DMS 273 (cell line): ENCODE results near the gene TTC27.
"Not testable (repeated sequence)": the region's sequence is repeated elsewhere in the genome, so short reads cannot be mapped to it uniquely, and the experiment has no call there.

ENCODE experiments used
- DNase-seq: peaks from one replicate; lab custom pipeline; 2025; ENCODE audit not compliant: unreplicated experiment; lab: John Stamatoyannopoulos, UW

Gene TTC27

GRCh38 chr2:32719430-32719829 is 91.6 kb downstream of the TTC27 start:
- no peak for DNase-seq

GRCh38 chr2:32719933-32720716 is 92.3 kb downstream of the TTC27 start:
- DNase-seq, result no peak

- DNase-seq, result no peak
Measured at GRCh38 chr2:32720771-32721170, 92.9 kb downstream of the TTC27 start.

- no peak for DNase-seq
Measured at GRCh38 chr2:32721376-32721775, 93.5 kb downstream of the TTC27 start.

- DNase-seq, result no peak
Measured at GRCh38 chr2:32723467-32724079, 95.7 kb downstream of the TTC27 start.

- not testable (repeated sequence) for DNase-seq
Measured at GRCh38 chr2:32726678-32727077, 98.8 kb downstream of the TTC27 start.

DNA sequence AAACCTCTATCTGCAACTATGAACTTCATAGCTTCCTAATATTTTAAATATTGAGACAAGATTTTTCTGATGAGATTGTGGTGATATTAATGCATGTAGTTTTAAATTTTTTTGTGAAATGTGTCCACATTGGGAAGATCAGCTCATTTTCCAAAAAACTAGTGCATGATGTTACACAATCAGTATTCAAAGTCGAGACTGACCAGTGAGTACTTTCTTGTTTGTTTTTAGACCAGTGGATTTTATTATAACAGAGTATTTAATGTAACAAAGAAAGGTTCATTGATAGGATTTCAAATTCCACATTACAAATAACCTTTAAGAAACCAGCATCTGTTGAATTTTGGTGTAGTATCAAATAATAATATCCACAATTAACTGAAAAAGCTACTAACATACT is 99.3 kb downstream of the TTC27 start:
- DNase-seq, result no peak

GRCh38 chr2:32730958-32731357 is 103.1 kb downstream of the TTC27 start:
- DNase-seq, result not testable (repeated sequence)

GRCh38 chr2:32732120-32732519 is 104.3 kb downstream of the TTC27 start:
- no peak for DNase-seq

DNA sequence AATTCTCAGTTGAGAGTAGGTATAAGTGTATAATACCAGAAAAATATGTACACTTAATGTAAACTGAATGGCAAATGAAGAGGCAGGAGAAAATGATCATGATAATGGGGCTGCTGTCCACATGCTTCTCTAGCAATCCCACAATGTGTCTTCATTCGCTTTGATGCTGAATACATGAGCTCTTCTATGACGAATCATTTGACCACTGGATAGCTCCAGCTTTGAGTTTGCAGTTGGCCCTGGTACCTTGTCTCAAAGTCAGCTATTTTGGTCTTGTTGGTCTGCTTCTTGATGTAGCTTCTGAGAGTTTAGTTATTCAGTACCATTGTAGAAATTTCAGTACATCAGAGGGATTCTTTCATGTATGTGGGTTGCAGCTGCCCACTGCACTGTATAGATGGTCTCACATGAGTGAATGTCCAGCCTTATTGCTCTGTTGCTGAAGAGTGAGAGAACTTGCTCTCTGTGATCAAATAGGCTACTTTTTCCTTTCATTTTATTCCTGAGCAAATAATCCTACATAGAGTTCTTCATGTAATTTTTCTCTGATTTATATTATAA is 105.1 kb downstream of the TTC27 start:
- DNase-seq, result no peak

DNA sequence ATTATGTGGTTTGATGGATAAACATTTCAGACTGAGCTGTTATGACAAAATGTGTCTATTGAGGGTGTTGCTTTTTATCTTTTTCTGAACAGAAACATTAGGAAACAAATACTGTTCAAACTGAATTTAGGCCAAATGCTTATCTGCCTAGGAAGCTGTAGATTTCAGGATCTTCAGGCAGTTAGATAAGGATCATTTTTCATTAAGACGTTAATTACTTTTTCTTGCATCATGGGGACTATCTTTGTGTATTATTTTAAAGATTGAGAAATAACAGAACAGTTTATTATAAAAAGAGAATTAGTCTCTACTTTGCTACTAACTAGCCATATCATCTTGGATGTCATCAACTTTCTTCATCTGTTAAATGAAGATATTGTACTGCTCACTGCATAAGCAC is 107.5 kb downstream of the TTC27 start:
- DNase-seq, result no peak

- DNase-seq, result no peak
Measured at GRCh38 chr2:32738939-32739338, 111.1 kb downstream of the TTC27 start.

DNA sequence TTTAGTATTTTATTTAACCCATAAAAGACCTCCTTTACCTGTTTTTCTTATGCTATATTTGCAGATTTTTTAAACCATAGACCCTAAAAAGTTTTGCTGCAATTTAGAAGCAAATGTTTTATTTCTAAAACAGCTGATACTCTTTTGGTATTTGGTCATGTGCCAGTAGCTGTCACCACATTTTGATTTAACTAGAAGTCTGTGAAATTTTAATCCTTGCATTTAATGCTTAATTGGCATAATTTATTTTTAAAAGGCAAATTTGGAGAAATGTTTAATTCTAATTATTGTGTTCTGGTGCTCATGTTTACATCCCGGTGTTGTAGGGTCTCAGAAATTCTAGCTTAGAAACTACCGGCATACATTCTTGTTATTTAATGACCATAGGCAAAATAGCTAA is 111.8 kb downstream of the TTC27 start:
- DNase-seq, result no peak

DNA sequence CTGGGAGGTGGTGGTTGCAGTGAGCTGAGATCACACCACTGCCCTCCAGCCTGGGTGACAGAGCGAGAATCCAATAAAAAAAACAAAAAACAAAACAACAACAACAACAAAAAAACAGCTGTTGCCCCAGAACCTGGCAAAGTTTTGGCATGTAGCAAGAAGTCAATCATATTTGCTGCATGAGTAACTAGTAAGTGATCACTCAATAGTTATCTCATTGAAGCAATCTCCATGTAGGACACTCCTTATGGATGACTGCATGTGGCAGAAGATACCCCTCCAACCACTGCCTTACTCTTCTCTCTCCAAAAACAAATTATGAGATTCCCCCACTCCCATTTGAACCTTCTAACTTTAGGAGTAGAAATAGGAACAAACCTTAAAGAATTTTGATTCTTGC is 113.7 kb downstream of the TTC27 start:
- no peak for DNase-seq

DNA sequence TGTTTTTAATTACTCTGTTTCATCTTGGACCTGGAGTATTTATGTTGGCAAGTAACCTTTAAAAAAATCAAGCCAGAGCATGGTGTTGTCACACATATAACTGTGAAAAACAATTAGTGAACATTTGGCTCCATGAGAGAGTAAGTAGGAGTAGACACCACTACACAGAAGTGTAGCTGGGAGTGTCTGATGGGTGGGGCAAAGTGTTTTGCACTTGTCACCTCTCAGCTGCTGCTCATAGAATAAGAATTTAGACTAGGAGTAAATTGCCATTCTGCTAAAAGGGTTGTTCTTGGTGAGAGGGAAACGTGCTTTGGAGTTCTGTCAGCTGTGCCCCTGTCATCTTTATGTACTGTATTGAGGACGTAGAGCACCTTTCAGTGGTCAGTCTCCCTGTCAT is 114.5 kb downstream of the TTC27 start:
- DNase-seq, result no peak

GRCh38 chr2:32743480-32744236 is 115.8 kb downstream of the TTC27 start:
- no peak for DNase-seq

DNA sequence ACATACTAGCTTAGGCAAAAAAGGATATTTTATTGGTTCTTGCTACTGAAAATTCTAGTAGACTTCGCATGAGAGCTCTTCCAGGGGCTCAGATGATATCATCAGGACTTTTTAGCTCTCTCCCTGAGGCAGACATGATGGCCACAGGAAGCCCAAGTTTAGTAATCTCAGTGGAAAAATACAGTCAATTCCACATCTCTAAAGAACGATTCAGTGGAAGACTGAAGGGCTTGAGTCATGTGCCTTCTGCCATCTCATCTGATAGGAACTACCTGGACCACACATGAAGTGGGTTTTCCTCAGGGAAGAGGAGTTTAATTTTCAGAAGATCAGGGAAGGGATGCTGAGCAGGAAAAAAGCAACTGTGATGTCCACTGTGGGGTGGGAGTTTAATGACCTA is 117.3 kb downstream of the TTC27 start:
- DNase-seq, result no peak

DNA sequence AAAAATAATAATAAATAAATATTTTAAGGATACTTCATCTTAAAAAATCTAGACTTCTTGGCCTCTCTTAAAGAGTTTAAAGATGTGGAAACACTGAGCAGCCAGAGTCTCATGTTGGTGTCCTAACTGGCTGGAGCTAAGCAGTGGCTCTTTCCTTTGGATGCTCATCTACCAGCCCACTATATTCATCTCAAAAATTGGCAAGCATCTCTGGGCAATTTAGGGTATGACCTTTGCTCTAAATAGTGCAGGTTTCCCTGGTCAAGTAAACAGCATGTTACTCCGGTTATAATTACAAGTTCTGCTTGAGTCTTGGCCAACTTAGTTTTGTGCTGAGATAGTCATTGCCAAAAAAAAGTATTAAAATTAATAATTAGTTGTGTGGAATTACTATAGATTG is 117.8 kb downstream of the TTC27 start:
- no peak for DNase-seq

DNA sequence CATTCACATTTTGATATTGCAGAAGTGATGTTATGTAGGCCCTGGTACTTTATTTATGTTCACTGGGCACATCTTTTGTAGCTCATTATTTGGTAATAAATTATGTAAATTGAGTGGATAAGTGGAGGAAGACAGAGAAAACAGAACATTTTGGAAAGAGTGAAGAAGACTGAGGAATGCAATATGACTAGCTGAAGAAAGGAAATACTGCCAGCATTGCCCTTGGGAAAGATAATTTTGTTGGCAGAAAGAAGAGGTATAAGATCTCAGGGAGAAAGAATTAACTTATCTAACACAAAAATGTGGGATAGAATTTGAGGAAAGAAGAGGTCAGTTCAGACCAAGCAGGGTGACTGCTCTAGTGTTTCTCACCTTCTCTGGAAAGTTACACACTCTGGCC is 118.8 kb downstream of the TTC27 start:
- no peak for DNase-seq

DNA sequence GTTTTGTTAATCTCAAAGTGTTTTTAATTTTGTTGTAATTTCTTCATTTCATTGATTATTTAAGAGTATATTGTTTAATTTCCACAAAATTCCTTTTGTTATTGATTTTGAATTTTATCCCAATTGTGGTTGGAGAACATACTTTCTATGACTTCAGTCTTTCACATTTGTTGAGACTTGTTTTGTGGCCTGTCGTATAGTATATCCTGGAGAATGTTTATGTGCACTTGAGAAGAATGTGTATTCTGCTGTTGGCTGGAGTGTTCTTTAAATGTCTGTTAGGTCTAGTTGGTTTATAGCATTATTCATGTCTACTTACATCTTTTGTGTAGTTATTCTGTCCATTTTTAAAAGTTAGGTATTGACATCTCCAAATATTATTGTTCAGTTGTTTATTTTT is 120.3 kb downstream of the TTC27 start:
- DNase-seq, result no peak

DNA sequence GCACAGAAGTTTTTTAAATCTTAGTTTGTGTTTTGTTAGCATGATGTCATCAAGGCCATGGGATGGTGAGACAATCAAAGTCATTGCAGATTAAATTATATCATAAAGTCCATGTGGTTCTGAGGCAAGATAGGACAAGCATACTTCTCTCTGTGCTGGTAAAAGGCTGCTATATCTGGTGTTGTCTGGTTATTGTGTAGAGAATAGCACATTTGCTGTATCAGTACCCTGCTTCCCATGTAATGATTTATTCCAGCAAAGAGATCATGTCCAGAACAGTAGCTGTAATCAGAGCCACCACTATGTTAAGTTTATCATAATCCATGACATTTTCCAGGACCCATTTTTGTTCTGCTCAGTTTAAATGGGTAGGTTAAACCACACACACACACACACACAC is 123.0 kb downstream of the TTC27 start:
- no peak for DNase-seq

- DNase-seq, result no peak
Measured at GRCh38 chr2:32752205-32752604, 124.4 kb downstream of the TTC27 start.
